D721Med (cell line): Measurements from ENCODE around the gene ZDHHC11B.

ENCODE experiments used
- DNase-seq: peaks from one replicate; pipeline ENCODE4 v3.0.0; 2011; ENCODE audit warnings: low spot score; ENCODE audit not compliant: insufficient read length
- FAIRE-seq: peaks from 2 replicates; lab custom pipeline; 2011; peaks lifted over from hg19 to GRCh38; lab: Jason Lieb, UNC
- TF ChIP-seq, protein P1 (sequence below): IDR thresholded peaks from 2 replicates; pipeline ENCODE4 v1.5.1; 2012; ENCODE audit warnings: mild to moderate bottlenecking, control low read depth; ENCODE audit not compliant: insufficient read depth; ENCODE audit errors: missing control alignments

Gene ZDHHC11B

GRCh38 chr5:675111-675870, 109.2 kb downstream of the ZDHHC11B start:
- no peak for FAIRE-seq
- no peak for DNase-seq
- TF ChIP-seq, protein P1, sequence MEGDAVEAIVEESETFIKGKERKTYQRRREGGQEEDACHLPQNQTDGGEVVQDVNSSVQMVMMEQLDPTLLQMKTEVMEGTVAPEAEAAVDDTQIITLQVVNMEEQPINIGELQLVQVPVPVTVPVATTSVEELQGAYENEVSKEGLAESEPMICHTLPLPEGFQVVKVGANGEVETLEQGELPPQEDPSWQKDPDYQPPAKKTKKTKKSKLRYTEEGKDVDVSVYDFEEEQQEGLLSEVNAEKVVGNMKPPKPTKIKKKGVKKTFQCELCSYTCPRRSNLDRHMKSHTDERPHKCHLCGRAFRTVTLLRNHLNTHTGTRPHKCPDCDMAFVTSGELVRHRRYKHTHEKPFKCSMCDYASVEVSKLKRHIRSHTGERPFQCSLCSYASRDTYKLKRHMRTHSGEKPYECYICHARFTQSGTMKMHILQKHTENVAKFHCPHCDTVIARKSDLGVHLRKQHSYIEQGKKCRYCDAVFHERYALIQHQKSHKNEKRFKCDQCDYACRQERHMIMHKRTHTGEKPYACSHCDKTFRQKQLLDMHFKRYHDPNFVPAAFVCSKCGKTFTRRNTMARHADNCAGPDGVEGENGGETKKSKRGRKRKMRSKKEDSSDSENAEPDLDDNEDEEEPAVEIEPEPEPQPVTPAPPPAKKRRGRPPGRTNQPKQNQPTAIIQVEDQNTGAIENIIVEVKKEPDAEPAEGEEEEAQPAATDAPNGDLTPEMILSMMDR: no peak

- TF ChIP-seq, protein P1: no peak
- DNase-seq: no peak
- FAIRE-seq: no peak
Observed at GRCh38 chr5:674630-675011, 109.9 kb downstream of the ZDHHC11B start.

DNA sequence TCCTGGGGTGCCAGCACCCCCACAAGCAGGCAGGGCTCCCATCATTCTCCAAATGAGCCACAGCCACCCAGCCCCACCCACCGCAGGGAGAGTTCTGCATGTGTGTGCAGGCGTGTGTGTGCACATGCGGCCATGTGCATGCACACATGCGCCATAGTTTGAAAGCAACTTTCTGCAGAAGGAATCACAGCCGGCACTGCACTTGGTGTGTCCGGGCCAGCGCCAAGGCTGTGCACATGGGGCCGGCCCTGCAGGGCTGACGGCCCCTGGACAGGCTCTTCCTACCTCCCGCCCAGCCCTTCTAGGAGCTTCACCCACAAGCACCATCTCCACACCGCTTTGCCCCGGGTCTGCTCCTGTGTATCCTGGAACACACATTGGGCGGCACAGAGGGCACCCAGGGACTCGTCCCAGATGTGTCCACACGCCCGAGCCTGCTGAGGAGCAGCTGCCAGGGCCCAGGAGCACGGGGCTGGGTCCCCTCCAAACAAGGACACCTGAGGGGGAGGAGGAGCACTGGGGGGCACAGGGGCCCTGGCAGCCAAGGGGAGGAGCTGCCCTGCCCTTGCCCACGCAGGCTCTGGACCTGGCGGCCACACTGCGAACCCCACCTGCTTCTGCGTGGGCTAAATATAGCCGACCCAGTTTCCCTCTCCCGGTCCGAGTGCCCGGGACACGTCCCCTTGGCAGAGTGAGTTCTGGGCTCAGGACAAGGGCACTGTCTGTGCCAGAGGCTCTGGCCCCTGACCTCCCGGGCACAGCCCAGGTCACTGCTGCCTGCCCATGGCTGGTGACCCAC, 110.5 kb downstream of the ZDHHC11B start:
- TF ChIP-seq, protein P1: no peak
- FAIRE-seq: no peak
- no peak for DNase-seq

- no peak for FAIRE-seq
- TF ChIP-seq, protein P1: no peak
- no peak for DNase-seq
Observed at GRCh38 chr5:673161-673830, 111.2 kb downstream of the ZDHHC11B start.

DNA sequence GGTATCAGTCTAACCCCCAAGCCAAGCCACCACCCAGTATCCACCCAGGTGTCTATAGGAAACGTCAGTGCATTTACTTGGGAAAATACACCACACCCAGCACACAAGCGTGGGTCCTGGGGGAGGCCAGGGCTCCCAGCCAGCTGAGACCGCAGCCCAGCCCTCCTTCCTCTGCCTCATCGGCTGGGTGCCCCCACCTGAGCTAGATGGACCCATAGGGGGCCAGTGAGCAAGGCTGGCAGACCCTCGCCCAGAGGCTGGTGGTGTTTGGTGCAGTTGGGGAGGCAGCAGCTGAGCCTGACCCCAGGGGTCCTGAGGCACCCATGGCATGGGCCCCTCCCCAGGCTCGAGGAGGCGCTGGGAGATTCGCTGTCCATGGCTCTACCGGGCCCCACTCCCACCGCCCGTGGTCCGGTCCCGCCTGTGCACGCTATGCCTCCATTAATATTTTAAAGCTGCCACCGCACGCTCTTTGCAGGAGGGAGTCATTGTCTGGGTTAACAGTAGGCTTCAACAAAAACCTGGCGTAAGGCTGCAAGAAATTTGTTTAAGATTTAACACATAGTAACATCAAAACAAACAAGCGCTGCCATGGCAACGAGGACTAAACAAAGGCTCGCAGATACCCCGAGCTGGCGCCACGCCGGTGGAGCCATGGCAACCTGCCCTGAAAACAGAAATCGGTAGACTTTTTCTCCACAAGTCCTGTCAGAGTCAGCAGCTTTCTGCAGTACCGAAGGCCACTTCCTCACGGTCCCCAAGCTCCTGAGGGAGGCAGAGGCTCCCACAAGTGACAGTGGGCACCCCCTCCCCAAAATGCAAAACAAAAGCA, 112.0 kb downstream of the ZDHHC11B start:
- TF ChIP-seq, protein P1: no peak
- FAIRE-seq: no peak
- no peak for DNase-seq

DNA sequence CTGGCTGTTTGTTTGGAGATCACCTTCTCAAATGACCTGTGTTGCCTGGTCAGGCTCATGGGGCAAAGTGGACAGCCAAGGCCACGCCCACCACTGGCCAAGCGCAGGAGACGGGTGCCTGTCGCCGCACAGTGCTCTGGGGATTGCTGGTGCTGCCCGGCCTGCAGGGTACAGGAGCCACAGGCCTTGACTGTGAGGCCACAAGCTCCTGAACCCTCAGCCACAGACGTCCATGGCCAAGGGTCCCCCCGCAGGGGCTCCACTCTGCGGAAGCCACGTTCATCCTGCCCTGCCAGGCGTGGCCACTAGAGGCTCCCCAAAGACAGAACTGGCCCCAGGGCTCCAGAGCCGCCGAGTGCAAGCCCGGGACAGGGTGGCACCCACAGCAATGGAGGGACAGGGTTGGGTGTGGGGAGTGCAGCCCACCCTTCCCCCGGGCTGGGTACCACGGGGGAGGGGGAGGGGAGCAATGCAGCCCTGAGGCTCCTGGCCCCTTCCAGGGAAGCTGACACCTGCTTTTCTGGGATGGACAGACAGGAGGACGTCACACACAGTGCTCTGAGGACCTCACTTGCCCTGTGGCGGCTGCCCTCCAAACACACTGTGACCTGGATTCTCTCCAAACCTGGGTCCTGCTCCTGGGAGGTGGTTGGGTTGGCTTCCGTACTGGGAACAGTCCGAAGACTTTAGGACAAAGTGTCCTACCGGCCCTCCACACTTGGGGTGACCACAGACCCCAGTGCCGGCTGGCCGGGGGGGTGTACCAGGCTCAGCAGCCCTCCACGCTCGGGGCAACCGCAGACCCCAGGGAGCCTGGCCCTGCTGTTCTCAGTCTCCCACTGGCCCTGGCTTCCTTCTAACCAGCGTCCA, 112.8 kb downstream of the ZDHHC11B start:
- FAIRE-seq: no peak

More for the DNA sequence above, 112.8 kb downstream of the ZDHHC11B start:
- TF ChIP-seq, protein P1: peak; percentile 83
- peak; percentile 79 for DNase-seq
